Tibial nerve (tissue), 4 donors: ENCODE measurements around the gene WASHC4. TPM values are rescaled to one million over a fixed set of nuclear protein-coding genes. Genes with fewer than 3 reads are reported as not detected.
"Not testable (repeated sequence)": the region's sequence is repeated elsewhere in the genome, so short reads cannot be mapped to it uniquely, and the experiment has no call there.

Experiments
- DNase-seq, 2 donors: peaks; one replicate each; pipeline ENCODE4 v3.0.0-alpha.2; 2019; ENCODE audit warnings: low spot score in 2 of 2
- H3K27ac ChIP-seq, 4 donors: fragments of 200-600 bp; sonication (generic) in 3 of 4; one replicate each; pipeline ENCODE4 v1.5.1; 2017 to 2019; ENCODE audit warnings: mild to moderate bottlenecking in 1 of 4
- H3K27me3 ChIP-seq, 2 donors: fragments of 200-600 bp; sonication (generic) in 1 of 2; one replicate each; pipeline versions ENCODE4 v1.5.1 to v1.6.0; 2017 to 2019
- H3K36me3 ChIP-seq, 3 donors: fragments of 200-600 bp; sonication (generic); one replicate each; pipeline ENCODE4 v1.5.1; 2018 to 2019
- H3K4me1 ChIP-seq, 4 donors: fragments of 200-600 bp; sonication (generic) in 3 of 4; one replicate each; pipeline ENCODE4 v1.5.1; 2017 to 2019
- H3K4me3 ChIP-seq, 4 donors: fragments of 200-600 bp; sonication (generic) in 3 of 4; one replicate each; pipeline ENCODE4 v1.5.1; 2017 to 2019; ENCODE audit warnings: mild to moderate bottlenecking in 1 of 4, moderate library complexity in 1 of 4
- H3K9me3 ChIP-seq, 4 donors: fragments of 200-600 bp; sonication (generic) in 3 of 4; one replicate each; pipeline ENCODE4 v1.5.1; 2017 to 2019
- CTCF ChIP-seq, 5 experiments: fragments of 200-600 bp in 3 of 5; fragments of 450-650 bp in 2 of 5; sonication (generic) in 3 of 5; IDR thresholded peaks; one replicate each; pipeline ENCODE4 v1.5.1; 2016 to 2019; ENCODE audit warnings: antibody characterized with exemption in 5 of 5, mild to moderate bottlenecking in 3 of 5, moderate library complexity in 2 of 5
- EP300 ChIP-seq, 2 donors: sonication (generic); formaldehyde crosslinking; IDR thresholded peaks; one replicate each; pipeline ENCODE4 v1.6.1; 2017; ENCODE audit warnings: antibody characterized with exemption in 2 of 2, mild to moderate bottlenecking in 1 of 2
- POLR2A ChIP-seq, 2 donors: fragments of 450-650 bp; IDR thresholded peaks; one replicate each; pipeline ENCODE4 v1.6.1; 2017; ENCODE audit warnings: antibody characterized with exemption in 2 of 2, mild to moderate bottlenecking in 2 of 2, moderate library complexity in 2 of 2
- WGBS, 2 donors: methylation state at CpG; one replicate each; pipeline ENCODE4 v1.1.5; 2018; 5-methylcytosine and 5-hydroxymethylcytosine counted together
- total RNA-seq, 4 donors: library from RNA; depleted of rRNA; stranded (reverse); fragments of >200 nt; gene quantifications; one replicate each; pipeline ENCODE4 v1.1.0, GENCODE V29; 2016

WASHC4 gene
- total RNA-seq, 4 donors from 2014 or later, result 60.9 to 119 (median 79.9) TPM

- TF ChIP-seq EP300 (IDR thresholded peaks at IDR 0.05) (no peak), CTCF (IDR thresholded peaks at IDR 0.05) (no peak), POLR2A (IDR thresholded peaks at IDR 0.05) (no peak)
- WGBS, 2 donors, result 89 to 92% methylated on average over 3 of the region's 3 CpGs
- Histone ChIP-seq H3K27me3 (no peaks in the 10 kb centered on the region), H3K36me3 (peaks cover 0 to 66% (median 0%) of the 10 kb centered on the region in 3 donors), H3K9me3 (no peaks in the 10 kb centered on the region), H3K27ac (no peak overlapping the region), H3K4me3 (no peak overlapping the region), H3K4me1 (peaks cover 0 to 15% (median 0%) of the 10 kb centered on the region in 4 donors)
- DNase-seq, result no peak
Measured at GRCh38 chr12:105170139-105170538, 62.6 kb downstream of the WASHC4 start.

- Histone ChIP-seq H3K9me3 (no peaks in the 10 kb centered on the region), H3K4me3 (no peak overlapping the region), H3K27ac (no peak overlapping the region), H3K4me1 (peaks cover 0 to 5% (median 0%) of the 10 kb centered on the region in 4 donors), H3K36me3 (peaks cover 0 to 66% (median 0%) of the 10 kb centered on the region in 3 donors), H3K27me3 (no peaks in the 10 kb centered on the region)
- 82 to 84% methylated on average over 6 of the region's 6 CpGs for WGBS, 2 donors
- TF ChIP-seq CTCF (IDR thresholded peaks at IDR 0.05) (no peak), EP300 (IDR thresholded peaks at IDR 0.05) (no peak), POLR2A (IDR thresholded peaks at IDR 0.05) (no peak)
- no peak for DNase-seq
Measured at GRCh38 chr12:105171691-105172436, 64.3 kb downstream of the WASHC4 start.

- no peak for TF ChIP-seq CTCF (IDR thresholded peaks at IDR 0.05)
- TF ChIP-seq POLR2A (IDR thresholded peaks at IDR 0.05), result no peak
- TF ChIP-seq EP300 (IDR thresholded peaks at IDR 0.05), result no peak
- no peaks in the 10 kb centered on the region for H3K27me3 ChIP-seq
- peaks cover 0 to 82% (median 0%) of the 10 kb centered on the region in 3 donors for H3K36me3 ChIP-seq
Measured at GRCh38 chr12:105175397-105175990, 68.0 kb downstream of the WASHC4 start.

GRCh38 chr12:105177208-105177607, 69.7 kb downstream of the WASHC4 start:
- WGBS, 2 donors, result 90 to 94% methylated on average over 4 of the region's 4 CpGs

More at GRCh38 chr12:105175397-105175990, 68.0 kb downstream of the WASHC4 start:
- H3K27ac ChIP-seq, result no peak overlapping the region
- no peak overlapping the region for H3K4me3 ChIP-seq
- WGBS, 2 donors, result 83 to 91% methylated on average over 2 of the region's 2 CpGs
- peaks cover 0 to 13% (median 3%) of the 10 kb centered on the region in 4 donors for H3K9me3 ChIP-seq
- no peak for DNase-seq
- H3K4me1 ChIP-seq, result no peaks in the 10 kb centered on the region

GRCh38 chr12:105179114-105179513, 71.6 kb downstream of the WASHC4 start:
- not testable (repeated sequence) for H3K4me1 ChIP-seq, H3K27ac ChIP-seq, DNase-seq, H3K4me3 ChIP-seq, H3K27me3 ChIP-seq
- peaks cover 0 to 88% (median 0%) of the 10 kb centered on the region in 3 donors for H3K36me3 ChIP-seq
- 94 to 96% methylated on average over 1 of the region's 1 CpG for WGBS, 2 donors
- H3K9me3 ChIP-seq, result peaks cover 0 to 17% (median 3%) of the 10 kb centered on the region in 4 donors

More at GRCh38 chr12:105177208-105177607, 69.7 kb downstream of the WASHC4 start:
- peaks cover 0 to 17% (median 3%) of the 10 kb centered on the region in 4 donors for H3K9me3 ChIP-seq
- TF ChIP-seq EP300 (IDR thresholded peaks at IDR 0.05) (no peak), CTCF (IDR thresholded peaks at IDR 0.05) (no peak), POLR2A (IDR thresholded peaks at IDR 0.05) (no peak)
- no peak overlapping the region for H3K4me3 ChIP-seq
- DNase-seq, result no peak
- no peak overlapping the region for H3K27ac ChIP-seq
- H3K27me3 ChIP-seq, result no peaks in the 10 kb centered on the region
- peaks cover 0 to 90% (median 0%) of the 10 kb centered on the region in 3 donors for H3K36me3 ChIP-seq
- no peaks in the 10 kb centered on the region for H3K4me1 ChIP-seq

- WGBS, 2 donors, result 92 to 93% methylated on average over 4 of the region's 4 CpGs
- Histone ChIP-seq H3K36me3 (peaks cover 0 to 88% (median 5%) of the 10 kb centered on the region in 3 donors), H3K9me3 (peaks cover 0 to 17% (median 3%) of the 10 kb centered on the region in 4 donors)
- H3K27me3 ChIP-seq, H3K4me3 ChIP-seq, H3K27ac ChIP-seq, DNase-seq, H3K4me1 ChIP-seq: not testable (repeated sequence)
Measured at GRCh38 chr12:105183406-105183805, 75.9 kb downstream of the WASHC4 start.

GRCh38 chr12:105183976-105184375, 76.4 kb downstream of the WASHC4 start:
- not testable (repeated sequence) for H3K27ac ChIP-seq, H3K4me3 ChIP-seq, H3K4me1 ChIP-seq, H3K27me3 ChIP-seq, DNase-seq
- H3K9me3 ChIP-seq, result peaks cover 0 to 17% (median 3%) of the 10 kb centered on the region in 4 donors
- 86 to 97% methylated on average over 5 of the region's 5 CpGs for WGBS, 2 donors
- peaks cover 0 to 89% (median 5%) of the 10 kb centered on the region in 3 donors for H3K36me3 ChIP-seq
